ENCODE measurements around the gene KCND1.

KCND1 gene

DNA sequence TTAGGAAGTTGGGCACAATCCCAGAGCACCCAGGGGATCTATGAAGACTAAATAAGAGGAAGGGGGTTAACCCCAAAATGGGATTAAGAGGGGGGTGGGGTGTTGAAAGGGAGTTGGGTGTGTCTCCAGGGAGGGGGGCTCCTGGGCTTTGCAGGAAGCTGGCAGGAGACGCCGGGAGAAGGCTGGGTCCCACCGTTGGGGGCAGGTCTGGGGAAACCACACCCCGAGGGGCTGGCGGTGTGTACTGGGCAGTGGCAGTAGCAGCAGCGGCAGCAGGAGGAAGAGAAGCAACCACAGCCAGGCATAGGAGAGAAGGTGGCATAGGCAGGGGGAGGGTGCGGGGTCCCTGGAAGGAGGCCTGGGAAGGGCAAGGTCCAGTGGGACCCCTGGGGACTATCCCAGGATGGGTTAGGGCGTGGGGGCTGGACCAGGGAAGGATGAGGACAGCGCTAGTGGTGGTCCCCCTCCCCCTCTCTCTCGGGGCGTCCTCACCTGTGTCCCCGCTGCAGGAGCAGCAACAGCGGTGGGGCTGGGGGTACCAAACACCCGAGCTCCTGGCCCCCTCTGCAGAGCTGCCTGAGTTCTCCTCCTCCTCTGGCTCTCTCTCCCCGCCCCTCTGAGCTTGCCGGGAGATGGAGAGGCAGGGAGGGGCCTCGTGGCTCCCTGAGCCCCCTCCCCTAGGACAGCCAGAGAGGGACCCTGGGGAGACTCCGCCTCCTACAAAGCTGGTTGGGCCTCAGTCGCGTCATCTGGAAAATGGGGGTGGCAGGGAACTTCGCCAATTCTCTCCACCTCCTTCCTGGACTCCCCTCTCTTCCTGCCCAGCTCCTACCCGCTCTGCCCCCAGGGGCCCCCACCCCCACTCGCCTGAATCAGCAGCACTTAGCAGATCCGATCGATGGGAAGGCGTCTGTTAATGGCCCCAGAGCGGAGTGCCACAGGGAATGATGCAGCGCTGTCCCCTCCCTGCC, at the start of gene KCND1:
Gene KCND1 (minus strand): TSS at position 596 of the 971 bp plus-strand sequence. CDS start 1,573 bp downstream, outside the sequence.
- Histone ChIP-seq H3K4me2 (no peak within 1 kb of the TSS), H3K79me2 (ENCODE audit: insufficient read depth, low read depth) (no peaks in the 10 kb centered on the region), H3K27me3 (ENCODE audit: insufficient read depth, low read depth) (no peaks in the 10 kb centered on the region), H3K4me1 (ENCODE audit: low read depth, poor library complexity, severe bottlenecking) (no peaks in the 10 kb centered on the region), H3K36me3 (ENCODE audit: insufficient read depth) (no peaks in the 10 kb centered on the region), H3K27ac (no peak within 1 kb of the TSS), H2AFZ (ENCODE audit: low read depth) (no peak within 1 kb of the TSS), H3K9ac (no peak within 1 kb of the TSS), H3K4me3 (IDR thresholded peaks at IDR 0.05; ENCODE audit: insufficient read depth, low read depth, low read length) (no peak within 1 kb of the TSS), H4K20me1 (ENCODE audit: insufficient read depth) (no peaks in the 10 kb centered on the region)
- TF ChIP-seq, protein P1, sequence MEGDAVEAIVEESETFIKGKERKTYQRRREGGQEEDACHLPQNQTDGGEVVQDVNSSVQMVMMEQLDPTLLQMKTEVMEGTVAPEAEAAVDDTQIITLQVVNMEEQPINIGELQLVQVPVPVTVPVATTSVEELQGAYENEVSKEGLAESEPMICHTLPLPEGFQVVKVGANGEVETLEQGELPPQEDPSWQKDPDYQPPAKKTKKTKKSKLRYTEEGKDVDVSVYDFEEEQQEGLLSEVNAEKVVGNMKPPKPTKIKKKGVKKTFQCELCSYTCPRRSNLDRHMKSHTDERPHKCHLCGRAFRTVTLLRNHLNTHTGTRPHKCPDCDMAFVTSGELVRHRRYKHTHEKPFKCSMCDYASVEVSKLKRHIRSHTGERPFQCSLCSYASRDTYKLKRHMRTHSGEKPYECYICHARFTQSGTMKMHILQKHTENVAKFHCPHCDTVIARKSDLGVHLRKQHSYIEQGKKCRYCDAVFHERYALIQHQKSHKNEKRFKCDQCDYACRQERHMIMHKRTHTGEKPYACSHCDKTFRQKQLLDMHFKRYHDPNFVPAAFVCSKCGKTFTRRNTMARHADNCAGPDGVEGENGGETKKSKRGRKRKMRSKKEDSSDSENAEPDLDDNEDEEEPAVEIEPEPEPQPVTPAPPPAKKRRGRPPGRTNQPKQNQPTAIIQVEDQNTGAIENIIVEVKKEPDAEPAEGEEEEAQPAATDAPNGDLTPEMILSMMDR (conservative IDR thresholded peaks at IDR 0.05; ENCODE audit: low read depth, low read length): no peak

DNA sequence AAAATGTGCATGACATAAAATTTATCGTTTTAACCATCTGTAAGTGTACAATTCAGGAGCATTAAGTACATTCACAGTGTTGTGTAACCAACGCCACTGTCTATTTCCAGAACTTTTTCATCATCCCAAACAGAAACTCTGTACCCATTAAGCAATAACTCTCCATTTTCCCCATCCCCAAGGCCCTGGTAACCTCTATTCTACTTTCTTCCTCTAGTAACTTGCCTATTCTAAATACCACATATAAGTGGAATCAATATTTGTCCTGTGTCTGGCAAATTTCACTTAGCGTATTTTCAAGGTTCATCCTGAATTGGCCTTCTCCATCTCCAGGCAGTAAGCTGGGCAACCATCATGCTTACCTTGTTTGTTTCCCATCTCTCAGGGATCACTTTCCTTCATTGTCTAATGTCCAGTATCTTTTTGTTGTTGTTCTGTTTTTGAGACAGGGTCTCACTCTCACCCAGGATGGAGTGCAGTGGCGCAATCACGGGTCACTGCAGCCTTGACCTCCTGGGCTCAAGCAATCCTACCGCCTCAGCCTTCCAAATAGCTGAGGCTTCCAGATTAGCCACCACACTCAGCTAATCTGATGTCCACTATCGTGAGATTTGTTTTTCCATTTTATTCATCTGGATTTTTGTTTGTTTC, 48.1 kb upstream of the KCND1 start:
- TF ChIP-seq, protein P1 (conservative IDR thresholded peaks at IDR 0.05; ENCODE audit: low read depth, low read length): no peak
- Histone ChIP-seq H2AFZ (ENCODE audit: low read depth) (no peak overlapping the region), H3K4me1 (ENCODE audit: low read depth, poor library complexity, severe bottlenecking) (peaks cover 4% of the 10 kb centered on the region), H3K27ac (no peak overlapping the region), H3K4me2 (no peak overlapping the region), H3K79me2 (ENCODE audit: insufficient read depth, low read depth) (no peaks in the 10 kb centered on the region), H3K9ac (no peak overlapping the region), H3K27me3 (ENCODE audit: insufficient read depth, low read depth) (no peaks in the 10 kb centered on the region), H3K4me3 (IDR thresholded peaks at IDR 0.05; ENCODE audit: insufficient read depth, low read depth, low read length) (no peak overlapping the region), H3K36me3 (ENCODE audit: insufficient read depth) (no peaks in the 10 kb centered on the region), H4K20me1 (ENCODE audit: insufficient read depth) (no peaks in the 10 kb centered on the region)

DNA sequence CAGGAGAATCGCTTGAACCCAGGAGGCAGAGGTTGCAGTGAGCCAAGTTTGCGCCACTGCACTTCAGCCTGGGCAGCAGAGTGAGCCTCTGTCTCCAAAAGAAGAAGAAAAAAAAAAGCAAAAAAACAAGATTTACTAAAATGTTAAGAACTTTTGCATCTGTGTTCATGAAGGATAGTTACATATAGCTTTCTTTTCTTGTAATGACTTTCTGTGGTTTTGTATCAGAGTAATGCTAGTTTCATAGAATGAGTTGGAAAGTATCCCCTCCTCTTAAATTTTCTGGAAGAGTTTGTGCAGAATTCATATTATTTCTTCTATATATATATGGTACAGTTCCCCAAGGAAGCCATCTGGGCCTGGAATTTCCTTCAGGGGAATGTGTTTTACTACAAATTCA, 47.4 kb upstream of the KCND1 start:
- no peak overlapping the region for H3K4me3 ChIP-seq (IDR thresholded peaks at IDR 0.05; ENCODE audit: insufficient read depth, low read depth, low read length)
- no peak overlapping the region for H3K9ac ChIP-seq
- no peak overlapping the region for H3K27ac ChIP-seq
- no peaks in the 10 kb centered on the region for H3K27me3 ChIP-seq (ENCODE audit: insufficient read depth, low read depth)
- TF ChIP-seq, protein P1 (conservative IDR thresholded peaks at IDR 0.05; ENCODE audit: low read depth, low read length): no peak
- no peak overlapping the region for H2AFZ ChIP-seq (ENCODE audit: low read depth)
- H3K79me2 ChIP-seq (ENCODE audit: insufficient read depth, low read depth): no peaks in the 10 kb centered on the region
- H3K4me2 ChIP-seq: no peak overlapping the region
- H4K20me1 ChIP-seq (ENCODE audit: insufficient read depth): no peaks in the 10 kb centered on the region
- H3K4me1 ChIP-seq (ENCODE audit: low read depth, poor library complexity, severe bottlenecking): peaks cover 4% of the 10 kb centered on the region
- no peaks in the 10 kb centered on the region for H3K36me3 ChIP-seq (ENCODE audit: insufficient read depth)

DNA sequence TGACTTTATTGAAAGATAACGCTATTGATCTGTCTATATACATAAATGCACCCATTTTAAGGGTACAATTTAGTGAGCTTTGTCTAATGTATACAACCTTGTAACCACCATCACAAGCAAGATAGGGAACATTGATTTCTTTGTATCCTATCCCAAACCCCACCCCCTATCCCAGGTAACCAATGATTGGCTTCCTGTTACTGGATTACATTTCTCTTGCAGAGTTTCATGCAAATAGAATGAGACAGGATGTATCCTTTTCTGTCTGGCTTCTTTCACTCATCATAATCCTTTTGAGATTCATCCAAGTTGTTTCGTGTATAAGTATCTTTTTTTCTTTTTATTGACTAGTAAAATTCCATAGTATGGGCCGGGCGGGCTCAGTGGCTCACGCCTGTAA, 32.1 kb upstream of the KCND1 start:
- Histone ChIP-seq H3K4me3 (IDR thresholded peaks at IDR 0.05; ENCODE audit: insufficient read depth, low read depth, low read length) (no peak overlapping the region), H3K27ac (no peak overlapping the region), H4K20me1 (ENCODE audit: insufficient read depth) (no peaks in the 10 kb centered on the region), H3K27me3 (ENCODE audit: insufficient read depth, low read depth) (no peaks in the 10 kb centered on the region), H3K4me2 (no peak overlapping the region), H3K4me1 (ENCODE audit: low read depth, poor library complexity, severe bottlenecking) (no peaks in the 10 kb centered on the region), H3K79me2 (ENCODE audit: insufficient read depth, low read depth) (peaks cover 13% of the 10 kb centered on the region; the same call in 1 of the 2 replicates), H2AFZ (ENCODE audit: low read depth) (no peak overlapping the region), H3K36me3 (ENCODE audit: insufficient read depth) (no peaks in the 10 kb centered on the region), H3K9ac (no peak overlapping the region)
- TF ChIP-seq, protein P1 (conservative IDR thresholded peaks at IDR 0.05; ENCODE audit: low read depth, low read length): no peak
